Thymus (tissue), 14 donors: Measurements from ENCODE around the gene RBM46. TPM values are rescaled to one million over a fixed set of nuclear protein-coding genes. Genes with fewer than 3 reads are reported as not detected.

Source experiments
- DNase-seq, 9 donors: peaks; one replicate each; pipeline ENCODE4 v3.0.0-alpha.2; 2013; ENCODE audit warnings: low spot score in 9 of 9, low read depth in 6 of 9, missing footprints in 1 of 9
- H3K27ac ChIP-seq, 2 donors: one replicate each; pipeline ENCODE4 v1.5.1; 2013; ENCODE audit warnings: control low read depth in 1 of 2, low read depth in 1 of 2, low read length in 1 of 2, mild to moderate bottlenecking in 1 of 2, moderate library complexity in 1 of 2
- H3K27me3 ChIP-seq, 2 donors: one replicate each; pipeline ENCODE4 v1.5.1; 2013; ENCODE audit warnings: low read length in 1 of 2; ENCODE audit not compliant: control insufficient read depth in 2 of 2, insufficient read depth in 1 of 2
- H3K36me3 ChIP-seq, 2 donors: one replicate each; pipeline ENCODE4 v1.5.1; 2013; ENCODE audit warnings: low read length in 1 of 2, mild to moderate bottlenecking in 1 of 2, moderate library complexity in 1 of 2; ENCODE audit not compliant: control insufficient read depth in 2 of 2, insufficient read depth in 2 of 2
- H3K4me1 ChIP-seq, 2 donors: one replicate each; pipeline ENCODE4 v1.5.1; 2013; ENCODE audit warnings: low read length in 2 of 2; ENCODE audit not compliant: control insufficient read depth in 2 of 2, insufficient read depth in 2 of 2
- H3K4me3 ChIP-seq, 2 donors: one replicate each; pipeline ENCODE4 v1.5.1; 2013; ENCODE audit warnings: low read length in 2 of 2, control low read depth in 1 of 2, mild to moderate bottlenecking in 1 of 2
- H3K9me3 ChIP-seq, 2 donors: one replicate each; pipeline ENCODE4 v1.5.1; 2013; ENCODE audit warnings: low read length in 1 of 2, mild to moderate bottlenecking in 1 of 2; ENCODE audit not compliant: control insufficient read depth in 2 of 2, insufficient read depth in 1 of 2
- WGBS: extraction: QIAGEN DNeasy Blood & Tissue Kit; methylation state at CpG from one replicate; pipeline ENCODE4 v1.1.7; 2013; 5-methylcytosine and 5-hydroxymethylcytosine counted together
- long read RNA-seq, 10 donors: transcript quantifications; one replicate each; lab custom pipeline, GENCODE V29; 2026
- polyA plus RNA-seq: library from polyadenylated mRNA; stranded (reverse); fragments of 200-250 nt; gene quantifications from one replicate; pipeline ENCODE4 v1.2.3, GENCODE V29; 2013
- total RNA-seq: library from RNA; stranded (reverse); fragments of 120-200 nt; gene quantifications from one replicate; pipeline ENCODE4 v1.2.4, GENCODE V29; 2013
- donor health status: healthy.

The RBM46 gene
- total RNA-seq (0.09 TPM), polyA plus RNA-seq (0.16 TPM)
- long read RNA-seq, donor 1: 0 reads
- long read RNA-seq, donor 2: 0 reads
- long read RNA-seq, donor 3: 0 reads
- long read RNA-seq, donor 4: 0 reads
- long read RNA-seq, donor 5: 0 reads
- long read RNA-seq, donor 6: 0 reads
- long read RNA-seq, donor 7: 0 reads
- long read RNA-seq, donor 8: 0 reads
- long read RNA-seq, donor 9: 0 reads
- long read RNA-seq, donor 10: 0 reads

- Histone ChIP-seq H3K4me1 (no peaks in the 10 kb centered on the region), H3K27ac (no peak within 1 kb of the TSS), H3K27me3 (peaks cover 0 to 4% of the 10 kb centered on the region in 2 donors), H3K4me3 (no peak within 1 kb of the TSS), H3K36me3 (no peaks in the 10 kb centered on the region), H3K9me3 (no peaks in the 10 kb centered on the region)
- no peak for DNase-seq
- 70% methylated on average over 76 of the region's 76 CpGs for WGBS
Observed at GRCh38 chr4:154781126-154781982, at the start of gene RBM46. Gene RBM46 (plus strand): TSS chr4:154781272. CDS start chr4:154796753, 15,481 bp downstream.

- DNase-seq: no peak
- no peaks in the 10 kb centered on the region for H3K9me3 ChIP-seq
- no peak overlapping the region for H3K4me3 ChIP-seq
- H3K4me1 ChIP-seq: no peaks in the 10 kb centered on the region
- H3K27me3 ChIP-seq: no peaks in the 10 kb centered on the region
- H3K36me3 ChIP-seq: no peaks in the 10 kb centered on the region
- no peak overlapping the region for H3K27ac ChIP-seq
Observed at GRCh38 chr4:154731756-154732155, 49.3 kb upstream of the RBM46 start.

- WGBS: 90% methylated on average over 4 of the region's 4 CpGs
Observed at GRCh38 chr4:154732669-154733068, 48.4 kb upstream of the RBM46 start.

GRCh38 chr4:154736770-154737169 is 44.3 kb upstream of the RBM46 start:
- H3K9me3 ChIP-seq: no peaks in the 10 kb centered on the region
- no peaks in the 10 kb centered on the region for H3K4me1 ChIP-seq
- H3K27me3 ChIP-seq: peaks cover 18 to 21% of the 10 kb centered on the region in 2 donors
- H3K36me3 ChIP-seq: no peaks in the 10 kb centered on the region
- no peak for DNase-seq
- no peak overlapping the region for H3K27ac ChIP-seq
- no peak overlapping the region for H3K4me3 ChIP-seq
- 90% methylated on average over 1 of the region's 1 CpG for WGBS

More at GRCh38 chr4:154732669-154733068, 48.4 kb upstream of the RBM46 start:
- Histone ChIP-seq H3K27ac (no peak overlapping the region), H3K4me1 (no peaks in the 10 kb centered on the region), H3K36me3 (no peaks in the 10 kb centered on the region), H3K27me3 (no peaks in the 10 kb centered on the region), H3K4me3 (no peak overlapping the region), H3K9me3 (no peaks in the 10 kb centered on the region)
- DNase-seq: no peak

- Histone ChIP-seq H3K4me3 (no peak overlapping the region), H3K4me1 (peaks cover 0 to 3% of the 10 kb centered on the region in 2 donors), H3K27ac (no peak overlapping the region), H3K36me3 (no peaks in the 10 kb centered on the region), H3K9me3 (no peaks in the 10 kb centered on the region), H3K27me3 (peaks cover 33 to 37% of the 10 kb centered on the region in 2 donors)
- WGBS: 37% methylated on average over 2 of the region's 2 CpGs
- no peak for DNase-seq
Observed at GRCh38 chr4:154738426-154738825, 42.6 kb upstream of the RBM46 start.

- H3K4me3 ChIP-seq: no peak overlapping the region
Observed at GRCh38 chr4:154739111-154739510, 42.0 kb upstream of the RBM46 start.

GRCh38 chr4:154740462-154740861 is 40.6 kb upstream of the RBM46 start:
- 68% methylated on average over 24 of the region's 24 CpGs for WGBS
- Histone ChIP-seq H3K9me3 (peaks cover 0 to 7% of the 10 kb centered on the region in 2 donors), H3K27me3 (peaks cover 48 to 58% of the 10 kb centered on the region in 2 donors), H3K4me1 (peaks cover 0 to 4% of the 10 kb centered on the region in 2 donors), H3K27ac (no peak overlapping the region), H3K36me3 (no peaks in the 10 kb centered on the region), H3K4me3 (no peak overlapping the region)
- no peak for DNase-seq

More at GRCh38 chr4:154739111-154739510, 42.0 kb upstream of the RBM46 start:
- Histone ChIP-seq H3K27me3 (peaks cover 40 to 44% of the 10 kb centered on the region in 2 donors), H3K4me1 (peaks cover 0 to 4% of the 10 kb centered on the region in 2 donors), H3K27ac (no peak overlapping the region), H3K36me3 (no peaks in the 10 kb centered on the region), H3K9me3 (peaks cover 0 to 4% of the 10 kb centered on the region in 2 donors)
- DNase-seq: no peak

- 11% methylated on average over 20 of the region's 20 CpGs for WGBS
- Histone ChIP-seq H3K4me3 (no peak overlapping the region), H3K27me3 (peaks cover 49 to 62% of the 10 kb centered on the region in 2 donors), H3K4me1 (peaks cover 0 to 4% of the 10 kb centered on the region in 2 donors), H3K9me3 (peaks cover 0 to 7% of the 10 kb centered on the region in 2 donors), H3K27ac (no peak overlapping the region), H3K36me3 (no peaks in the 10 kb centered on the region)
- no peak for DNase-seq
Observed at GRCh38 chr4:154741131-154741665, 39.9 kb upstream of the RBM46 start.
